ENCODE results near the gene THRB.

Gene THRB

GRCh38 chr3:24151594-24151993, 343.1 kb downstream of the THRB start:
- H3K27ac ChIP-seq (ENCODE audit: low read depth, low read length), result no peak overlapping the region

GRCh38 chr3:24149032-24149431, 345.6 kb downstream of the THRB start:
- Histone ChIP-seq H3K27ac (ENCODE audit: low read depth, low read length) (no peak overlapping the region), H3K4me1 (ENCODE audit: control insufficient read depth in 1 of 2, insufficient read depth in 2 of 2, low read length in 2 of 2) (no peaks in the 10 kb centered on the region), H3K9ac (ENCODE audit: low read depth in 1 of 2, low read length in 2 of 2) (no peak overlapping the region), H3K27me3 (ENCODE audit: control insufficient read depth in 1 of 2, insufficient read depth in 2 of 2, low read length in 2 of 2) (no peaks in the 10 kb centered on the region), H3K4me3 (ENCODE audit: low read depth in 1 of 2, low read length in 2 of 2) (no peak overlapping the region), H3K36me3 (ENCODE audit: control insufficient read depth in 1 of 2, insufficient read depth in 2 of 2, low read length in 2 of 2) (no peaks in the 10 kb centered on the region), H3K9me3 (ENCODE audit: control insufficient read depth in 1 of 2, low read length in 2 of 2) (no peaks in the 10 kb centered on the region)

More at GRCh38 chr3:24151594-24151993, 343.1 kb downstream of the THRB start:
- Histone ChIP-seq H3K9me3 (ENCODE audit: control insufficient read depth in 1 of 2, low read length in 2 of 2) (no peaks in the 10 kb centered on the region), H3K36me3 (ENCODE audit: control insufficient read depth in 1 of 2, insufficient read depth in 2 of 2, low read length in 2 of 2) (no peaks in the 10 kb centered on the region), H3K4me3 (ENCODE audit: low read depth in 1 of 2, low read length in 2 of 2) (no peak overlapping the region), H3K27me3 (ENCODE audit: control insufficient read depth in 1 of 2, insufficient read depth in 2 of 2, low read length in 2 of 2) (no peaks in the 10 kb centered on the region), H3K4me1 (ENCODE audit: control insufficient read depth in 1 of 2, insufficient read depth in 2 of 2, low read length in 2 of 2) (no peaks in the 10 kb centered on the region), H3K9ac (ENCODE audit: low read depth in 1 of 2, low read length in 2 of 2) (no peak overlapping the region)

- Histone ChIP-seq H3K9ac (ENCODE audit: low read depth in 1 of 2, low read length in 2 of 2) (no peak overlapping the region), H3K27ac (ENCODE audit: low read depth, low read length) (no peak overlapping the region), H3K4me1 (ENCODE audit: control insufficient read depth in 1 of 2, insufficient read depth in 2 of 2, low read length in 2 of 2) (no peaks in the 10 kb centered on the region)
Measured at GRCh38 chr3:24145981-24146822, 348.4 kb downstream of the THRB start.

GRCh38 chr3:24145481-24145880, 349.2 kb downstream of the THRB start:
- Histone ChIP-seq H3K27ac (ENCODE audit: low read depth, low read length) (no peak overlapping the region), H3K9ac (ENCODE audit: low read depth in 1 of 2, low read length in 2 of 2) (no peak overlapping the region)

More at GRCh38 chr3:24145981-24146822, 348.4 kb downstream of the THRB start:
- Histone ChIP-seq H3K4me3 (ENCODE audit: low read depth in 1 of 2, low read length in 2 of 2) (no peak overlapping the region), H3K9me3 (ENCODE audit: control insufficient read depth in 1 of 2, low read length in 2 of 2) (no peaks in the 10 kb centered on the region), H3K36me3 (ENCODE audit: control insufficient read depth in 1 of 2, insufficient read depth in 2 of 2, low read length in 2 of 2) (no peaks in the 10 kb centered on the region), H3K27me3 (ENCODE audit: control insufficient read depth in 1 of 2, insufficient read depth in 2 of 2, low read length in 2 of 2) (no peaks in the 10 kb centered on the region)

GRCh38 chr3:24142127-24142526, 352.5 kb downstream of the THRB start:
- Histone ChIP-seq H3K4me3 (ENCODE audit: low read depth in 1 of 2, low read length in 2 of 2) (no peak overlapping the region), H3K36me3 (ENCODE audit: control insufficient read depth in 1 of 2, insufficient read depth in 2 of 2, low read length in 2 of 2) (no peaks in the 10 kb centered on the region), H3K9ac (ENCODE audit: low read depth in 1 of 2, low read length in 2 of 2) (no peak overlapping the region), H3K4me1 (ENCODE audit: control insufficient read depth in 1 of 2, insufficient read depth in 2 of 2, low read length in 2 of 2) (peaks cover 8 to 14% of the 10 kb centered on the region in 2 donors), H3K9me3 (ENCODE audit: control insufficient read depth in 1 of 2, low read length in 2 of 2) (no peaks in the 10 kb centered on the region), H3K27me3 (ENCODE audit: control insufficient read depth in 1 of 2, insufficient read depth in 2 of 2, low read length in 2 of 2) (no peaks in the 10 kb centered on the region), H3K27ac (ENCODE audit: low read depth, low read length) (no peak overlapping the region)

More at GRCh38 chr3:24145481-24145880, 349.2 kb downstream of the THRB start:
- Histone ChIP-seq H3K9me3 (ENCODE audit: control insufficient read depth in 1 of 2, low read length in 2 of 2) (no peaks in the 10 kb centered on the region), H3K36me3 (ENCODE audit: control insufficient read depth in 1 of 2, insufficient read depth in 2 of 2, low read length in 2 of 2) (no peaks in the 10 kb centered on the region), H3K4me1 (ENCODE audit: control insufficient read depth in 1 of 2, insufficient read depth in 2 of 2, low read length in 2 of 2) (no peaks in the 10 kb centered on the region), H3K4me3 (ENCODE audit: low read depth in 1 of 2, low read length in 2 of 2) (no peak overlapping the region), H3K27me3 (ENCODE audit: control insufficient read depth in 1 of 2, insufficient read depth in 2 of 2, low read length in 2 of 2) (no peaks in the 10 kb centered on the region)

GRCh38 chr3:24141548-24141947, 353.1 kb downstream of the THRB start:
- no peaks in the 10 kb centered on the region for H3K27me3 ChIP-seq (ENCODE audit: control insufficient read depth in 1 of 2, insufficient read depth in 2 of 2, low read length in 2 of 2)
- no peak overlapping the region for H3K27ac ChIP-seq (ENCODE audit: low read depth, low read length)

GRCh38 chr3:24139463-24140412, 354.9 kb downstream of the THRB start:
- H3K27me3 ChIP-seq (ENCODE audit: control insufficient read depth in 1 of 2, insufficient read depth in 2 of 2, low read length in 2 of 2), result no peaks in the 10 kb centered on the region
- H3K36me3 ChIP-seq (ENCODE audit: control insufficient read depth in 1 of 2, insufficient read depth in 2 of 2, low read length in 2 of 2), result no peaks in the 10 kb centered on the region
- H3K4me3 ChIP-seq (ENCODE audit: low read depth in 1 of 2, low read length in 2 of 2), result no peak overlapping the region
- no peak overlapping the region for H3K9ac ChIP-seq (ENCODE audit: low read depth in 1 of 2, low read length in 2 of 2)
- H3K27ac ChIP-seq (ENCODE audit: low read depth, low read length), result no peak overlapping the region
- peaks cover 8 to 14% of the 10 kb centered on the region in 2 donors for H3K4me1 ChIP-seq (ENCODE audit: control insufficient read depth in 1 of 2, insufficient read depth in 2 of 2, low read length in 2 of 2)
- H3K9me3 ChIP-seq (ENCODE audit: control insufficient read depth in 1 of 2, low read length in 2 of 2), result no peaks in the 10 kb centered on the region

More at GRCh38 chr3:24141548-24141947, 353.1 kb downstream of the THRB start:
- no peak overlapping the region for H3K9ac ChIP-seq (ENCODE audit: low read depth in 1 of 2, low read length in 2 of 2)
- H3K4me1 ChIP-seq (ENCODE audit: control insufficient read depth in 1 of 2, insufficient read depth in 2 of 2, low read length in 2 of 2), result peaks cover 8 to 14% of the 10 kb centered on the region in 2 donors
- H3K4me3 ChIP-seq (ENCODE audit: low read depth in 1 of 2, low read length in 2 of 2), result no peak overlapping the region
- H3K36me3 ChIP-seq (ENCODE audit: control insufficient read depth in 1 of 2, insufficient read depth in 2 of 2, low read length in 2 of 2), result no peaks in the 10 kb centered on the region
- H3K9me3 ChIP-seq (ENCODE audit: control insufficient read depth in 1 of 2, low read length in 2 of 2), result no peaks in the 10 kb centered on the region

- H3K27me3 ChIP-seq (ENCODE audit: control insufficient read depth in 1 of 2, insufficient read depth in 2 of 2, low read length in 2 of 2), result no peaks in the 10 kb centered on the region
- no peak overlapping the region for H3K4me3 ChIP-seq (ENCODE audit: low read depth in 1 of 2, low read length in 2 of 2)
- H3K36me3 ChIP-seq (ENCODE audit: control insufficient read depth in 1 of 2, insufficient read depth in 2 of 2, low read length in 2 of 2), result no peaks in the 10 kb centered on the region
- H3K27ac ChIP-seq (ENCODE audit: low read depth, low read length), result no peak overlapping the region
- H3K4me1 ChIP-seq (ENCODE audit: control insufficient read depth in 1 of 2, insufficient read depth in 2 of 2, low read length in 2 of 2), result peaks cover 8 to 14% of the 10 kb centered on the region in 2 donors
- no peak overlapping the region for H3K9ac ChIP-seq (ENCODE audit: low read depth in 1 of 2, low read length in 2 of 2)
- no peaks in the 10 kb centered on the region for H3K9me3 ChIP-seq (ENCODE audit: control insufficient read depth in 1 of 2, low read length in 2 of 2)
Measured at GRCh38 chr3:24138876-24139256, 355.8 kb downstream of the THRB start.

GRCh38 chr3:24137958-24138875, 356.4 kb downstream of the THRB start:
- Histone ChIP-seq H3K27me3 (ENCODE audit: control insufficient read depth in 1 of 2, insufficient read depth in 2 of 2, low read length in 2 of 2) (no peaks in the 10 kb centered on the region), H3K9me3 (ENCODE audit: control insufficient read depth in 1 of 2, low read length in 2 of 2) (no peaks in the 10 kb centered on the region), H3K36me3 (ENCODE audit: control insufficient read depth in 1 of 2, insufficient read depth in 2 of 2, low read length in 2 of 2) (no peaks in the 10 kb centered on the region), H3K4me3 (ENCODE audit: low read depth in 1 of 2, low read length in 2 of 2) (no peak overlapping the region), H3K4me1 (ENCODE audit: control insufficient read depth in 1 of 2, insufficient read depth in 2 of 2, low read length in 2 of 2) (peaks cover 8 to 14% of the 10 kb centered on the region in 2 donors), H3K27ac (ENCODE audit: low read depth, low read length) (peak overlapping the region; percentile 39), H3K9ac (ENCODE audit: low read depth in 1 of 2, low read length in 2 of 2) (no peak overlapping the region)
